ENCODE measurements around the gene CDK16. TPM values are rescaled to one million over a fixed set of nuclear protein-coding genes. Genes with fewer than 3 reads are reported as not detected.

Gene CDK16
- total and polyA plus RNA-seq, 2 of the 13 experiments (the other 11 are each of a cell fraction or from before 2014, with no cell fraction given) = 64.5 to 225 TPM

DNA sequence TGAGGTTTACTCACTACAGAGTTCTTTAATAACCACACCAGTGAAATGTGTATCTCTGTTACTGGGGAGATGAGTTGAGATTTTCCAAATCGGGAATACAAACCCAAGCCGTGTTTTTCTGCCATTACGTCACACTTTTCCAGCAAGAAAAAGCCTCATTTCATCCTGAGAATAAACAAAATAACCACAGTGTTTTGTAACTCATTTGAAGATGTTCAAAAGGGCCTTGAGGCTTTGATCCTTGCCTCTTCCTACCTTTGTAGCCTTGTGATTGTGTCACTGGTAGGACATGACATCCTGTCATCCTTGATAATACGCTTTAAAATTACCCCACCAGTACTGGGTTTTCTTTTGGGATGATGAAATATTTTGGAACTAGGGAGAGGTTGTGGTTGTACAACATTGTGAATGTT, 17.2 kb downstream of the CDK16 start (continued):
- TF ChIP-seq, protein P1, sequence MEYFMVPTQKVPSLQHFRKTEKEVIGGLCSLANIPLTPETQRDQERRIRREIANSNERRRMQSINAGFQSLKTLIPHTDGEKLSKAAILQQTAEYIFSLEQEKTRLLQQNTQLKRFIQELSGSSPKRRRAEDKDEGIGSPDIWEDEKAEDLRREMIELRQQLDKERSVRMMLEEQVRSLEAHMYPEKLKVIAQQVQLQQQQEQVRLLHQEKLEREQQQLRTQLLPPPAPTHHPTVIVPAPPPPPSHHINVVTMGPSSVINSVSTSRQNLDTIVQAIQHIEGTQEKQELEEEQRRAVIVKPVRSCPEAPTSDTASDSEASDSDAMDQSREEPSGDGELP (IDR thresholded peaks at IDR 0.05; ENCODE audit: borderline replicate concordance, low read depth) = no peak
- TF ChIP-seq ZBTB38 (CRISPR knock-in tag; IDR thresholded peaks at IDR 0.05) (no peak), SIX1 (CRISPR knock-in tag; IDR thresholded peaks at IDR 0.05; ENCODE audit: borderline replicate concordance) (no peak), ZNF34 (CRISPR knock-in tag; IDR thresholded peaks at IDR 0.05; ENCODE audit: borderline replicate concordance) (no peak), ZBTB8A (CRISPR knock-in tag; IDR thresholded peaks at IDR 0.05; ENCODE audit: borderline replicate concordance, low read depth) (no peak), GFI1 (CRISPR knock-in tag; IDR thresholded peaks at IDR 0.05; ENCODE audit: borderline replicate concordance) (no peak), ZNF263 (CRISPR knock-in tag; IDR thresholded peaks at IDR 0.05) (no peak), ZNF562 (CRISPR knock-in tag; IDR thresholded peaks at IDR 0.05; ENCODE audit: borderline replicate concordance) (no peak), SOX13 (IDR thresholded peaks at IDR 0.05) (no peak), SOX13 (CRISPR knock-in tag; conservative IDR thresholded peaks at IDR 0.05 in 1 of 2, IDR thresholded peaks at IDR 0.05 in 1 of 2) (peak in 1 of 2 experiments; percentile 36; a peak in 1 of 4 replicates), ZNF230 (CRISPR knock-in tag; IDR thresholded peaks at IDR 0.05) (no peak), PAF1 (CRISPR knock-in tag; IDR thresholded peaks at IDR 0.05) (no peak)
- TF ChIP-seq, protein P2, sequence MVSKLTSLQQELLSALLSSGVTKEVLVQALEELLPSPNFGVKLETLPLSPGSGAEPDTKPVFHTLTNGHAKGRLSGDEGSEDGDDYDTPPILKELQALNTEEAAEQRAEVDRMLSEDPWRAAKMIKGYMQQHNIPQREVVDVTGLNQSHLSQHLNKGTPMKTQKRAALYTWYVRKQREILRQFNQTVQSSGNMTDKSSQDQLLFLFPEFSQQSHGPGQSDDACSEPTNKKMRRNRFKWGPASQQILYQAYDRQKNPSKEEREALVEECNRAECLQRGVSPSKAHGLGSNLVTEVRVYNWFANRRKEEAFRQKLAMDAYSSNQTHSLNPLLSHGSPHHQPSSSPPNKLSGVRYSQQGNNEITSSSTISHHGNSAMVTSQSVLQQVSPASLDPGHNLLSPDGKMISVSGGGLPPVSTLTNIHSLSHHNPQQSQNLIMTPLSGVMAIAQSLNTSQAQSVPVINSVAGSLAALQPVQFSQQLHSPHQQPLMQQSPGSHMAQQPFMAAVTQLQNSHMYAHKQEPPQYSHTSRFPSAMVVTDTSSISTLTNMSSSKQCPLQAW (CRISPR knock-in tag; IDR thresholded peaks at IDR 0.05) = no peak
- TF ChIP-seq, protein P3, sequence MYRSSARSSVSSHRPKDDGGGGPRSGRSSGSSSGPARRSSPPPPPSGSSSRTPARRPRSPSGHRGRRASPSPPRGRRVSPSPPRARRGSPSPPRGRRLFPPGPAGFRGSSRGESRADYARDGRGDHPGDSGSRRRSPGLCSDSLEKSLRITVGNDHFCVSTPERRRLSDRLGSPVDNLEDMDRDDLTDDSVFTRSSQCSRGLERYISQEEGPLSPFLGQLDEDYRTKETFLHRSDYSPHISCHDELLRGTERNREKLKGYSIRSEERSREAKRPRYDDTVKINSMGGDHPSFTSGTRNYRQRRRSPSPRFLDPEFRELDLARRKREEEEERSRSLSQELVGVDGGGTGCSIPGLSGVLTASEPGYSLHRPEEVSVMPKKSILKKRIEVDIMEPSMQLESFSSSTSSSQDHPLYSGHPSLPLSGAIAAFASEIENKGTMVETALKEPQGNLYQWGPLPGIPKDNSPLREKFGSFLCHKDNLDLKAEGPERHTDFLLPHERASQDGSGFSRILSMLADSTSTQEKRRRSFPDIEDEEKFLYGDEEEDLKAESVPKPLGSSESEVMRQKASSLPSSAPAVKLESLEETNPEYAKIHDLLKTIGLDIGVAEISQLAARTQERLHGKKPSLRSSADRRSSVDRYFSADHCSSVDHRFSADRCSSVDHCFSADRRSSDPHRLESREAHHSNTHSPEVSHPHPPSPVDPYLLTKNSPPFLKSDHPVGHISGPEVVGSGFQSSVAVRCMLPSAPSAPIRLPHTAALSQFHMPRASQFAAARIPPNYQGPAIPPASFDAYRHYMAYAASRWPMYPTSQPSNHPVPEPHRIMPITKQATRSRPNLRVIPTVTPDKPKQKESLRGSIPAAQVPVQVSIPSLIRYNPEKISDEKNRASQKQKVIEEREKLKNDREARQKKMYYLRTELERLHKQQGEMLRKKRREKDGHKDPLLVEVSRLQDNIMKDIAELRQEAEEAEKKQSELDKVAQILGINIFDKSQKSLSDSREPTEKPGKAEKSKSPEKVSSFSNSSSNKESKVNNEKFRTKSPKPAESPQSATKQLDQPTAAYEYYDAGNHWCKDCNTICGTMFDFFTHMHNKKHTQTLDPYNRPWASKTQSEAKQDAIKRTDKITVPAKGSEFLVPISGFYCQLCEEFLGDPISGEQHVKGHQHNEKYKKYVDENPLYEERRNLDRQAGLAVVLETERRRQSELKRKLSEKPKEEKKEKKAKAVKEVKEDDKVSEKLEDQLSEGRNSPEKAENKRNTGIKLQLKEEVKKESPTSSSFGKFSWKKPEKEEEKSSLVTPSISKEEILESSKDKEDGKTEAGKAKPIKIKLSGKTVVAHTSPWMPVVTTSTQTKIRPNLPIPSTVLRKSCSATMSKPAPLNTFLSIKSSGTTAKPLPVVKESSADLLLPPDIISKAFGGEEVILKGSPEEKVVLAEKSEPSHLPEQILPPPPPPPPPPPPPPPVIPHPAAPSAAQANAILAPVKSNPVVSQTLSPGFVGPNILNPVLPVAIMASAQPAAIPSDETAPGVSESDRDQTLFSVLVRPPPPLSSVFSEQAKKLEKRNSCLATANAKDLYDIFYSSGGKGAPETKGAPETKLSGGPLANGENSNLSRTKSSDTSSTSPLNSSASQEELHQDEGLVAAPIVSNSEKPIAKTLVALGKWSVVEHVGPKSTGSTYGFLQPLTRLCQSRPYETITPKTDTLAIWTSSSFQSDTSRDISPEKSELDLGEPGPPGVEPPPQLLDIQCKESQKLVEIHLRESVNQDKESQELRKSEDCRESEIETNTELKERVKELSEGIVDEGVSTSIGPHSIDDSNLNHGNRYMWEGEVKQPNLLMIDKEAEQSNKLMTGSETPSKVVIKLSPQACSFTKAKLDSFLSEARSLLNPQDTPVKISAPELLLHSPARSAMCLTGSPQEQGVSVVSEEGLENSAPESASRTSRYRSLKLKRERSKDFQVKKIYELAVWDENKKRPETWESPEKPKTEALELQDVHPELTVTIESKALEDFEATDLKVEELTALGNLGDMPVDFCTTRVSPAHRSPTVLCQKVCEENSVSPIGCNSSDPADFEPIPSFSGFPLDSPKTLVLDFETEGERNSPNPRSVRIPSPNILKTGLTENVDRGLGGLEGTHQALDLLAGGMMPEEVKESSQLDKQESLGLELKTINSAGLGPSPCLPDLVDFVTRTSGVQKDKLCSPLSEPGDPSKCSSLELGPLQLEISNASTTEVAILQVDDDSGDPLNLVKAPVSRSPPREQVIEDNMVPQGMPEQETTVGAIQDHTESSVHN (CRISPR knock-in tag; IDR thresholded peaks at IDR 0.05) = no peak
- TF ChIP-seq, protein P4, sequence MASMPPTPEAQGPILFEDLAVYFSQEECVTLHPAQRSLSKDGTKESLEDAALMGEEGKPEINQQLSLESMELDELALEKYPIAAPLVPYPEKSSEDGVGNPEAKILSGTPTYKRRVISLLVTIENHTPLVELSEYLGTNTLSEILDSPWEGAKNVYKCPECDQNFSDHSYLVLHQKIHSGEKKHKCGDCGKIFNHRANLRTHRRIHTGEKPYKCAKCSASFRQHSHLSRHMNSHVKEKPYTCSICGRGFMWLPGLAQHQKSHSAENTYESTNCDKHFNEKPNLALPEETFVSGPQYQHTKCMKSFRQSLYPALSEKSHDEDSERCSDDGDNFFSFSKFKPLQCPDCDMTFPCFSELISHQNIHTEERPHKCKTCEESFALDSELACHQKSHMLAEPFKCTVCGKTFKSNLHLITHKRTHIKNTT (CRISPR knock-in tag; IDR thresholded peaks at IDR 0.05) = no peak
- TF ChIP-seq, protein P5, sequence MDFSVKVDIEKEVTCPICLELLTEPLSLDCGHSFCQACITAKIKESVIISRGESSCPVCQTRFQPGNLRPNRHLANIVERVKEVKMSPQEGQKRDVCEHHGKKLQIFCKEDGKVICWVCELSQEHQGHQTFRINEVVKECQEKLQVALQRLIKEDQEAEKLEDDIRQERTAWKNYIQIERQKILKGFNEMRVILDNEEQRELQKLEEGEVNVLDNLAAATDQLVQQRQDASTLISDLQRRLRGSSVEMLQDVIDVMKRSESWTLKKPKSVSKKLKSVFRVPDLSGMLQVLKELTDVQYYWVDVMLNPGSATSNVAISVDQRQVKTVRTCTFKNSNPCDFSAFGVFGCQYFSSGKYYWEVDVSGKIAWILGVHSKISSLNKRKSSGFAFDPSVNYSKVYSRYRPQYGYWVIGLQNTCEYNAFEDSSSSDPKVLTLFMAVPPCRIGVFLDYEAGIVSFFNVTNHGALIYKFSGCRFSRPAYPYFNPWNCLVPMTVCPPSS (IDR thresholded peaks at IDR 0.05) = no peak

Data from HepG2 (cell line).